Endometrium (tissue), 2 donors: ENCODE measurements around the gene AP2A2.

ENCODE experiments used
- FAIRE-seq: peaks from 2 replicates; lab custom pipeline; 2012; peaks lifted over from hg19 to GRCh38; lab: Jason Lieb, UNC
- donor health status: control.
- donor health status: control.

The AP2A2 gene

DNA sequence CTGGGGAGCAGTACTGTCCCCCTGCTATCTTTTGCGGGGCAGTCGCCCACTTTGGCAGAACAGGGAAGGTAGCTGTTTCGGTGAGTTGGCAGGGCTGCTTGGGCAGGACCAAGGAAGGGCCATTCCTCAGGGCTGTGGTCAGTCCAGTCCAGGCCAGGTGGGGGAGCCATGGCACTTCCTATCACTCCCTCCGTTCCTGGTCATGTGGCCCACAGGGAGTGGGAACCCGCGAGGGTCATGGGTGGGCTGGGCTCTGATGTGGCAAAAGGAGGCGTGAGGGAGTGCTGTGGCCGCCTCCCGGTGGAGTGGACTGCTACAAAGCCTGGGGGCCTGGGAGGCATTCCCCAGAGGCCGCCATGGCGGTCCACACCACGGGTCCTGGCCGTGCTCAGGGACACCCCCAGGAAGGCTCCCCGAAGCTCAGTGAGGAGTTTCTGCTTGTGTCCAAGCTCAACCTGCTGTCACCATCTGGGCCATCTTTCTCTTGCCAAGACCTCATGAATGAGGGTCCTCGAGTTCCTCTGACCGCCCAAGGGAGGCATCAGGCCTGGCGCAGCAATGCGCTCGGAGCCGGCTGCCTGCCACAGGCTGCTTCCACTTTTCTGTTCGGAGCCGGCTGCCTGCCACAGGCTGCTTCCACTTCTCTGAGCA is 27.0 kb upstream of the AP2A2 start:
- no peak for FAIRE-seq

DNA sequence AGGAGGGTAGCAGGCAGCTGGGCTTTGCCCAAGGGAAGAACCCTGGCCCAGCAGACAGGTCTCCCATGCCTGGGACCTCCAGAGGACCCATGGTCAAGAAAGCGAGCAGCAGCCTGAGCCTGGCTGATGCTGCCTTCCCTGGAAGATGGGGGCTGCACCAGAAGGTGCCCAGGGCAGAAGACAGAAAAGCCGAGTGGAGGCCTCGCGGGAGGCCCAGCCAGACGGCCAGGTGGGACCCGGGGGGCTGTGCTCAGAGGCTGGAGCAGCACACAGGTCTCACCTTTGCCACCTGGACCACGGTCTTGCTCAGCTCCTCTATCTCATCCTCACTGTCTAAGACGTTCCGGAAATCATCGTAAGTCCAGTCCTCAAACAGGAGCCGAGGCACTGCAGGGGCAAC is 25.9 kb upstream of the AP2A2 start:
- FAIRE-seq, result no peak

DNA sequence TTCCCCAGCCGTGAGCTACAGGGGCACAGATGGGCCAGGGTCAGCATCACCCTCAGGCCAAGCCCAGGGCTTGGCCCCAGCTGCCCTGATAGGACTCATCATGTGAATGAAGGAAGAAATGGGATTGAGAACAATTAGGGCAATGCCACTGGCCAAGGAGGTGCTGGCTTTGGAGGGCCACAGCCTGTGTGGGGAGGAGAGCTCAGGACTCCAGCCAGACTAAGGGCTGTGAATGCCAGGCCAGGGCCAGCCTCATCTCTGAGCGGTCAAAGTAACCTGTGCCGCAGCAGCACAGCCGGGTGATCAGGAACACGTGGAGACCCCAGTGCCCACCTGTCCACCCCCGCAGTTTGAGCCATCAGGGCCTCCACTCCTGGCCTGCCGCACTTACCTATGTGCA is 25.1 kb upstream of the AP2A2 start:
- FAIRE-seq, result no peak

DNA sequence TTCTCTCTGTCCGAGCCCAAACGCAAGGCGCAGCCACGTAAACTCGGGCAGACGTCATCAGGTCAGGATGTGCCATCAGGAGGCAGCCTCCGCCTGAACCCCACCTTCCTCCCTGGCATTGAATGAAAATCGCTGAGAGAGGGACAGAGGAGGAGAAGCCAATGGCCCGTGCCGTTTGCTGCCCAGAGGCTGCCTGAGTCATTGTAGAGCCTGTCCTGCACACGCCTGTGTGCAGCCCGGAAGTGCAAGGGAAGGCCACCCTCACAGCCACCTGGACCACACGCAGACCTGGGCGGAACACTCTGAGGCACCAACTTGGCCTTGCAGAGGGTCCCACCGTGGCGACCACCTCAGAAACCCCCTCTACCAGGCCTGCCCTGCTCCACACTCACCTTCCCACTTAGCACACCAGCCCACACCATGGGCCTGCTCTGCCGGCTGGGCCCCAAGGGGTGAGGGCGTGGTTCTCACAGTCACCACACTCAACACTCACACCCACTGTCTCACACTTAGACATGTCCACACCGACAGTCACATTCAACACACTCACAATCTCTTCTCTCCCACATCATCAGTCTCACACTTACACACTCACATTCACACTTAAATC is 24.1 kb upstream of the AP2A2 start:
- FAIRE-seq, result no peak

DNA sequence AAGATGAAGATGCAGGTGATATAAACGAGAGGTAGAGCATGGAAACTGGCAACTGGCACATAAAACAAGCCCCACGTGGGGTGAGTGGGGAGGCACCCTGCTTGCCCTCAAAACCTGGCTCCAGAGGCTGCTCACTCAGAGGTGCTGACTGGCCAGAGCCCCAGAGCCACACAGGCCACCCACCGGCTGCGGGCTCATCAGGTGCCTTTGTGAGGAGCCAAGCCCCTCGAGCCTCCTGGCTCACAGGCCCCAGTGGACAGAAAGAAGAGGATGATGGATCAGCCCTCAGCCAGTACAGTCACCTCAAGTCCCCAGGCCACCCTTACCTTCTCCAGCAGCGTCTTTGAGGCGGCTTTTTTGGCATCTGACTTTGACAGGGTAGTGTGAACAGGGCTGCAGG is 21.3 kb upstream of the AP2A2 start:
- FAIRE-seq, result no peak

DNA sequence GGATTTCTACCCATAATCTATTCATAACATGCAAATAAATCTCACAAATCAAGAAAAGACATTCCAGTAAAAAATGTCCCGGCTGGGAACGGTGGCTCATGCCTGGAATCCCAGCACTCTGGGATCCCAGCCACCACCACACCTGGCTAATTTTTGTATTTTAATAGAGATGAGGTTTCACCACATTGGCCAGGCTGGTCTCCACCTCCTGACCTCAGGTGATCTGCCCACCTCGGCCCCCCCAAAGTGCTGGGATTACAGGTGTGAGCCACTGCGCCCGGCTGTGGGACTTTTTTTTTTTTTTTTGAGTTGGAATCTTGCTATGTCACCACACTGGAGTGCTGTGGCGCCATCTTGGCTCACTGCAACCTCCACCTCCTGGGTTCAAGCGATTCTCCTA is 19.7 kb upstream of the AP2A2 start:
- no peak for FAIRE-seq

DNA sequence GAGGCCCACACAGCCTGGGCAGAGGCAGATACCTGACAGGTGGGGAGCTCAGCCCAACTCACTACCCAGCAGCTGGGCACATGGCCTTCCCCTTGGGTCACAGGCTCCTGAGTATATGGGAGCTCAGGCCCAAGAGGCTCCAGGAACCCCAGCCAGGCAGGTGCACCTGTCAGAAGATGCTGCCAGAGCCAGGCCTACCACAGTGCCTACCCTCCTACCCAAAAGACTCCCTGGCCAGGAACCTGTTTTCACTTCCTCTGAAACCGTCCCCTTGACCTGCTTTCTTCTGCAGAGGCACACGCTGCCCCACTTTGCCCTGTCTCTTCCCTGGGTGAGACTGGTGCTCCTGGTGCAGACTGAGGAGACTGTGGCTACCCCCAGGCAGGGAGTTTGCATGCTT is 18.0 kb upstream of the AP2A2 start:
- FAIRE-seq, result no peak

DNA sequence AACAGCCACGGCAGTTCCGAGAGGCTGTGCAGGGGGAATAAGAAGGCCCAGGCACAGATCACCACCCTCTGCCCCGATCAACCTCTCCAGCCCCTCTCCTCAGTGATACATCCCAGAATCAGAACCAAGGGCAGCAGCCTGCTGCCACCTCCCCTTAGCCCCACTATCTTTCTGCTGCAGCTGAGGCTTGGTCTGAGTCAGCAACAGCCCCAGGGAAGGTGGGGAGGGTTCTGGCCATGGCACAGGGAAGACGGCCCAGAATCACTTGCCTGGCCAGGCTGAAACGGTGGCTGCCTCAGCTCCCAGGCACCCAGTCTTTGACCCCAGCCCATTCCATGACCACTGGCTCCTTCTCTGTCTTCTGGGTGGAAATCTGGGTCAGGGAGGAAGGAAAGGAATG is 17.4 kb upstream of the AP2A2 start:
- FAIRE-seq, result no peak

DNA sequence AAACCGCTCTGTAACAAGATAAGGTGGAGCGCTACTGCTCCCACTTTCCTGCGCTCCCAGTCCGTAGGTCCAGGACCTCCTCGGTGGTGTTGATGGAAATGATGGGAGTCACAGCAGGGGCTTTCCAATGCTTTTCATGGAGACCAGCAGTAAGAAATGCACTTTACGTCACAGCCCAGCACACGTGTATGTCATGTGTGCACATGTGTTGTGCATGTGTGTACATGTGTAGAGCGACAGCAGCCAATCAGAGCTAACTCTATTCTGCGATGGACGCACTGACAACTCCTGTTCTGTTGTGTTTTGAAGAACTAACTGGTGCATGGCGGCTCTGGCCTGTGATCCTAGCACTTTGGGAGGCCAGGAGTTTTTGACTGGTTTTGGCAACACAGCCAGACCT is 16.3 kb upstream of the AP2A2 start:
- FAIRE-seq, result no peak

DNA sequence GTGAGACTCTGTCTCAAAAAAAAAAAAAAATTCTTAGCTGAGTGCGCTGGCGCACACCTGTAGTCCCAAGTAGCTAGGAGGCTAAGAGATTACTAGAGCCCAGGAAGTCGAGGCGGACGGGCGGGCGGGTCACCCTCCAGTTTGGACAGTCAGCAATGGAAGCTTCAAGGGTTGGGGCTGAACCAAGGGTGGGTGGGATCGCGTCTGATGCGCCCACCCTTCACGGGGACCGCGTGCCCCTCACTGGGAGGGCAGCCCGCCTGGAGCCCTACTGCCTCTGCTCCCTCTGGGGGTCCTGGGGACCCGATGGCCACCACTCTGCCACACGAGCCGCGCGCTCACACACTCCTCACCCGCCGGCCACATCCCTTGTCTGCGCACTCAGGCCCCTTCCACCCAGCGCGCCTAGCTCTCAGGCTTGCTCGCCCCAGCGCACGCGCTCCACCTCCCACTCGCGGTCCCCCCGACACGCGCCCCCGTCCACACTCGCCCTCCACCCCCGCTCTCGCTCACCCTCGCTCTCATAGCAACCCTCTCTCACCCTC is 15.6 kb upstream of the AP2A2 start:
- no peak for FAIRE-seq

DNA sequence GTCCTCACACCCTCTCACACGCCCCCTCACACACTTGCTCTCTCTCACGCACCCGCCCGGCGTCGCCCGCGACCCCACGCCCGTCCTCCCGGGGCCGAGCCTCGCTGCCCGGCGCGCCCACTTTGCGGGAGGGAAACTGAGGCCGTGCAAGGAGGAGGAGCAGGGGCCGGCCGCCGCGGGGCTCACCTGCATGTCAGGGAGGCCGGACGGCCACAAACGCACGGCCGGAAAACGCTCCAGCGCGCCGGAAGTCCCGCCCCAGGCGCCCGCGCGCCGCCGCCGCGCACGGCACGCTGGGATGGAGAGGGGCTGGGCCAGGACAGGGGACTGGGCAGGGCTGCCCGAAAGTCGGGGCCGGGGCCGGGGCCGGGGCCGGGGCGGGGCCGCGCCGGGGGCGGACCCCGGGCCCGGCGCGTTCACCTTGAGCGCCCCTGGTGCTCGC is 15.1 kb upstream of the AP2A2 start, which contains the start of gene CHID1:
Gene CHID1, minus strand, starts transcription at position 222 of the 442 bp plus-strand sequence. CDS start 5,994 bp downstream, outside the sequence.
- FAIRE-seq, result no peak

DNA sequence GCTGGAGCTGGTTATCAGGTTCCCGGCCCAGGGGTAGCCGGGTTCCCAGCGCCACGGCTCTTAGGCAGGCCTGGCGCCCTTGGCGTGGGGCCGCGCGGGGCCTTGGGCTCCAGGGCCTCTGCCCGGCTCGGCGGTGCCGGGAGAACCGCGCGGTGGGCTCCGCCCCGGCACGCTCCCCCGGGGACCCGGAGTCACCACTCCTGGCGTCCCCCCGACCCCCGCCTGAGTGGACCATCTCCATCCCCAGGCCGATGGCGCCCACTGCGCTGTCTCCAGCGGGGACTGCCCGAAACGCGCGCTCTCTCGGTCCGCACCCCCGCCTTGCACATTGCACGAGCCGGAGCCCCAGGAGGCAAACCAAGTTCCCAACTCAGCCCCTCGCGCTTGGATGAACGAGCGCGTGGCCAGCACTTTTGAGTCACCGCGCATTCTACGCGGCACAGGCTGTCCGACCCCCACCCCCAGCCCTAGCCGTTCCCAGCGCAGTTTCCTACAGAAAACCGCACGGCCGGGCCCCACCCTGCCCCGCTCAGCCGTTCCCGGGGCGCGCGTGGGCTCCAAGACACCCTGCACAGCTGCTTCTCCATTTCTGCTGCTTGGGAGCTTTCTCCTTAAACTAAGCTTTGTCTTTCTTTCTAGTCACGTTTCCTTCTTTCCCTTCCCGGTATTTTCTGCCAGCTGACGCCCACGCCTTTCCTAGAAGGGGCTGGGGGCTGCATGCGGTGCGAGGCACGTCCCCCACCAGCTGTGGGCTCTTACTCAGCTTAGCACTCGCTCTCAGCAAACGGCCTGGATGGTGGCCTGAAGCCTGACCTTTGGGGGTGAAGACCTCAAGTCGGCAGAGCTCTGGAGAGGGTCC is 14.4 kb upstream of the AP2A2 start:
- no peak for FAIRE-seq

DNA sequence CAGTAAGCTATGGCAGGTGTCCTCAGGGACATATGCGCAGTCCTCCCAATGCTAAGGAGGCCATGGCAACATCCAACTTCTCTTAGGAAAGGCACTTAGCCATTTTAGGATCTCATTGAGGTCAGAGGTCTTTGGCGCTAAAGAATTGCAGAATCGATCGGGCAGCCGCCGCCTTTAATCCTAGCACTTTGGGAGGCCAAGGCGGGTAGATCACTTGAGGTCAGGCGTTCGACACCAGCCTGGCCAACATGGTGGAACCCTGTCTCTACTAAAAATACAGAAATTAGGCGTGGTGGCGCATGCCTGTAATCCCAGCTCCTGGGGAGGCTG is 13.8 kb upstream of the AP2A2 start:
- FAIRE-seq, result no peak

DNA sequence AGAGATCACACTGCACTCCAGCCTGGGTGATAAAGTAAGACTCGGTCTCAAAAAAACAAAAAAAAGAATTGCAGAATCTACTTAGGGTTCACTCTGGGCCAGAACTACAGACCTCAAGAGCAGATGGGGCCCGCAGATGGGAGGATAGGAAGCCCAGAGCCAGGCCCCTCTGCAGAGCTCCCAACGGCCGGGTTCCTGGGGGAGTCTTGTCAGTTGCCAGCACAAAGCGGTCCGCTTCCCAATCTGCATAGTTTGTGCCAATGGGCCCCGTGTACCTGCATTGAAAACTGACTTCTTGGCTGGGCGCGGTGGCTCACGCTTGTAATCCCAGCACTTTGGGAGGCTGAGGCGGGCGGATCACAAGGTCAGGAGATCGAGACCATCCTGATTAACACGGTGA is 13.4 kb upstream of the AP2A2 start:
- FAIRE-seq, result no peak

DNA sequence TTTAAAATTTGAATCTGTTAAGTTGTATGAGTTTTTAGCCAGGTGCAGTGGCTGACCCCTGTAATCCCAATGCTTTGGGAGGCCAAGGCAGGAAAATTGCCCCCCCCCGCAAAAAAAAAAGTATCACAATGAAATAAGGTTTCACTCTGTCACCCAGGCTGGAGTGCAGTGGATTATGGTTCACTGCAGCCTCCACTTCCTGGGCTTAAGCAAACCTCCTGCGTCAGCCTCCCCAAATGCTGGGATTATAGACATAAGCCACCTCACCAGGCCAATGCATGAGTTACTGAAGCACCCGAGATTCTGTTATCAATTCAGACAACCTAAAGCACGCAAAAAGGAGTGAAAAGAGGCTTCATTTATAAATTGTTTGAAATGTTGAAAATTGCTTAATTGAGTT is 12.6 kb upstream of the AP2A2 start:
- no peak for FAIRE-seq

DNA sequence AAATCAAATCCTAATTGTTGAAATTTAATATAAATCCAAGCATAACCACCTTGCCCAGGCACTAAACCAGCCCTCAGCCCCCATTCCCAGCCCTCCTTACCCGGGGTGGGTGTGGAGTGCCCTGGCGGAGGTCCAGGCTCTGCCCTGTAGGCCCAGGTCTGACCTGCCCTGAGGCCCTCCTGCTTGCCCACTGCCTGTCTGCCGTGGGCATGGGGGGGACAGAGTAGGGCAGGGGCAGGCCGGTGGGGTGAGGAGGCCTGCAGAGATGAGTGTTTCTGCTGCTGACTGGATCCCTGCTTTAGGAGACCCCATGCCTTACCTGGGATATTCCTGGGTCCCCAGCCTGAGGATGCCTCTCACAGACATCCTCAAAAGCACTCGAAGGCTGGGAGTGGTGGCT is 11.5 kb upstream of the AP2A2 start:
- no peak for FAIRE-seq

DNA sequence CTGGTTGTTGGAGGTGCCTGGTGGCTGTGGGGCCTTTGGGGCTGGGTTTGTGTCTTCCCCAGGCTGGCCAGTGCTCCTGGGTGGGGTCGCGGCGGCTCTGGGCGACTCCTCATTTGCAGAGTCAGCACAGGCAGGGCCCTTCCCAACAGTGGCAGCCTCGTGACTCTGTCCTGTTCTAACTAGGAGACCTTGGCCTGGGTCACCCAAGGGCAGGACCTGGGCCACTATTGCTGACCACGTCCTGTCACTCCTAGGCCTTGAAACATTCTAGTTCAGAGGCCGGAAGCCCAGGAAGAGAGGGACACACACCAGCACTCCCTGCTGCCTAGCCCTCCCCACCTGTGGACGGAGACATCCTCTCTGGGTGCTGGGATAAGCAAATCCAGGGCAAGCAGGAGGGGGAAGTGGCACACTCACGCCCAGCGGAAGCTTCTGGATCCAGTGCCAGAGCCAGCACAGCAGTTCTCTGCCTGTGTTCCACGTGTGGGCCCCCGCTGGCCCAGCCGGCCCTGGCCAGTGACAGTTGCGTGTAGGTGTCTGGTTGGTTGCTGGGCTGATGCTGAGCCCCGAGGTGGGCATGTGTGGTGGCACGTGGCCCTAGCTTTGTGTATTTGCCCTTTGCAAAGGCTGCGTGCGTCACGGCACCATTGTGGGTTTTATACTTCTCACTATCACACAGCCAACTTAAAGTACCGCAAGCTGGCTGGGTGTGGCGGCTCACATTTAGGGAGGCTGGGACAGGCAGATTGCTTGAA is 10.7 kb upstream of the AP2A2 start:
- no peak for FAIRE-seq

DNA sequence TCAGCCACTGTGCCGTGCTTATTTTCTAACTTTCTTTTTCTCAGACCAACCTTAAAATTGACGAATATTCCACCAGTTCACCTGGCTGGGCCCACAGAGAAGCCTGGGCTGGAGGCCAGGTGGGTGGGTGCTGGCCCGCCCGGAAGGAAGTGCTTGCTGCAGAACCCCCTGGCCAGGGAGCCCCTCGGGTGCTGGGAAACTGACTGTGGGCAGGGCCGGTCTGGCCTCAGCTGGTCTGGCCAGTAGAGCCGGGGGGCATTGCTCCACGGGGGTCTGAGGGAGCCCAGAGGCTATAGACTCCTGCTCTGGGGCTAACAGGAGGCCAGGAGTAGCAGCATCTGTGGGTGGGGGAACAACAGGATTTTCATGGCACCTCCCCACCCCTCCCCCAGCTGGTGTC is 8.2 kb upstream of the AP2A2 start:
- FAIRE-seq, result no peak

DNA sequence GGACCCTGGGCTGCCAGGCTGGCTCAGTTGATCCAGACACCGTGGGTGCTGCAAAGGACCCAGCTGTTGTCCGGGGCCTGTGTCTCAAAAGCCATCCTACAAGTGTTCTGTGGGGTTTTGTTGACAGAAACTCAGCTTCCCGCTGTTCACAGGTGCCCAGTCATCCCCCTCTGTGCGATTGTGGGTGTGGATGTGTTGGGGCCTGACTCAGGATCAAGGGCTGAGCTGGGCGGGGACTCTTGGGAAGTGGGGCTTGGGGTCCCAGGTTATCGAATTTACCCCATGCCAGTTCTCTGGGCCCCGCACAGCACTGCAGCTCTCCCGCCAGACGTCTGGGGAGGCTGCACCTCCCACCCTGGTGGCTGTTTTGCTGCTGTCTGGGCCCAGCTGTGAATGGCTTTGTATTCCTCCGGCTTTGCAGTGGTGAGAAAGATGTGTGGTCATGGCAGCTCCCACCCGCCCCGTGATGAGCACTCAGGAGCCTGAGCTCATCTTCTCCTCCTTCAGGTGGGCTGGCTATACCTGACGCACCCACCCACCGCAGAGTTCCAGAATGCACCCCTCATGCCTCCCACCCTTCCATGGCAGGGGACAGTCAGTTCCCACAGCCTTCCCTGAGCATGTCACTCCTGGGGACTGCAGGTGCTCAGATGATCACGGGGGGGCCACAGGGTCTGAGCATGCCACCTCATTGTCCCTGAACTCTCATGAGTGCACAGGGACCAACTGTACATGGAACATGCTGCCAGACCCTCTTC is 3.6 kb upstream of the AP2A2 start:
- FAIRE-seq, result no peak

DNA sequence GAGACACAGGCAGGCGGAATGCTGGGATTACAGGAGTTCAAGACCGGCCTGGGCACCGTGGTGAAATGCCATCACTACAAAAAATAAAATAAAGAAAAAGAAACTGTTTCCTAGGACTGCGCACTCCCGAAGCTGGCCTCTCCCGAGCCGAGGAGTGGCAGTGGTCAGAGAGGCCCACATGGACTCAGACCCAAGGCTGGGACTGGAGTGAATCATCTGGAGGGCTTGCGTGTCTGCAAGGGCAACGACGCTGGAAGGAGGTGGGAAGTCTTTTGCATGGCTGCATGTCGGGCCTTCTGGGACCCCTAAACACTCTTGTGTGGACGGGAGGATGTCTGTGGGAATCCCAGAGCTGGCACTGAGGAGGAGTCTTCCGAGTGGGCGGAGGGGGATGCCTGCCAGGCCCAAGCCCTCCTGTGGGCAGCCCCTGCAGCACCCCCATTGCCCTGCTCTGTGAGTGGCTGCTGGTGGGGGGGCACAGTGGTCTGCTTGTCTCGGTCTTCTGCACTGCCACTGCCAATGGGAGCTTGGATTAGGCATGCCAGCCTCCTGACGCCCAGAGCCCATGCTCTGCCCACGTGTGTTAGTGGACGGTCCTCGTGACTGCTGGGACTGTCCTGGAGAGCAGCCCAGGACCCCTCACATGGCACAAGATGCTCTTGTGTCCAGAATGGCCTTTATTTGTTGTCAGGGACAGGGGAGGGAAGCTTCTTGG is 1.8 kb upstream of the AP2A2 start:
- FAIRE-seq, result no peak
